PC-3 (cell line): ENCODE results near the gene TMEM202. TPM values are rescaled to one million over a fixed set of nuclear protein-coding genes. Genes with fewer than 3 reads are reported as not detected.

Source experiments
- ATAC-seq: fragments of 200-7000 bp; cut with Tn5 transposase; 2 replicates; pipeline ENCODE4 v1.9.1; 2020; ENCODE audit warnings: mild to moderate bottlenecking, moderate library complexity
- BruUV-seq: library from RNA; stranded (reverse); fragments of 400-500 nt; replicated peaks from 2 replicates; lab custom pipeline; 2021; lab: Mats Ljungman, UMichigan
- CTCF ChIA-PET: fragments of 300-600 bp; sonication (Branson Sonifier 250); formaldehyde crosslinking; loops from one replicate; lab custom pipeline; 2022; ENCODE audit warnings: antibody characterized with exemption; lab: Charles Lee
- POLR2A ChIA-PET: fragments of 300-600 bp; sonication (Branson Sonifier 250); formaldehyde crosslinking; loops from one replicate; lab custom pipeline; 2022; ENCODE audit warnings: antibody characterized with exemption; ENCODE audit not compliant: unreplicated experiment; lab: Charles Lee
- DNase-seq: peaks from one replicate; pipeline ENCODE4 v3.0.0-alpha.2; 2015
- H2AFZ ChIP-seq: fragments of 300-600 bp; sonication (generic); 2 replicates; pipeline ENCODE4 v1.6.0; 2016; ENCODE audit warnings: antibody characterized with exemption, low read length
- H3F3A ChIP-seq: fragments of 300-600 bp; sonication (generic); one replicate; pipeline ENCODE4 v1.6.0; 2017; ENCODE audit warnings: antibody characterized with exemption, low read length, control low read depth, mild to moderate bottlenecking; ENCODE audit not compliant: unreplicated experiment
- H3K27ac ChIP-seq: fragments of 300-600 bp; sonication (generic); 2 replicates; pipeline ENCODE4 v1.5.1; 2016; ENCODE audit warnings: mild to moderate bottlenecking, low read length
- H3K27me3 ChIP-seq: fragments of 300-600 bp; sonication (generic); 2 replicates; pipeline ENCODE4 v1.6.1; 2016; ENCODE audit warnings: low read length, mixed read lengths
- H3K36me3 ChIP-seq: fragments of 300-600 bp; sonication (generic); 2 replicates; pipeline ENCODE4 v1.6.1; 2016; ENCODE audit warnings: low read depth, mixed run types, low read length, mixed read lengths
- H3K4me1 ChIP-seq: fragments of 300-600 bp; sonication (generic); 2 replicates; pipeline ENCODE4 v1.5.1; 2016; ENCODE audit warnings: low read length; ENCODE audit not compliant: insufficient read depth
- H3K4me2 ChIP-seq: fragments of 300-600 bp; sonication (generic); 2 replicates; pipeline ENCODE4 v1.6.0; 2016; ENCODE audit warnings: low read length
- H3K4me3 ChIP-seq: fragments of 300-600 bp; sonication (generic); 2 replicates; pipeline ENCODE4 v1.5.1; 2016; ENCODE audit warnings: mild to moderate bottlenecking, low read length, mixed read lengths
- H3K79me2 ChIP-seq: fragments of 300-600 bp; sonication (generic); 2 replicates; pipeline ENCODE4 v1.6.1; 2017; ENCODE audit warnings: low read length, mixed read lengths
- H3K9ac ChIP-seq: fragments of 300-600 bp; sonication (generic); 2 replicates; pipeline ENCODE4 v1.6.0; 2016; ENCODE audit warnings: mild to moderate bottlenecking, low read length
- H3K9me2 ChIP-seq: fragments of 300-600 bp; sonication (generic); replicated peaks from 2 replicates; pipeline ENCODE4 v1.6.1; 2016; ENCODE audit warnings: mixed run types, low read length, mixed read lengths
- H3K9me3 ChIP-seq: fragments of 300-600 bp; sonication (generic); 2 replicates; pipeline ENCODE4 v1.6.1; 2016; ENCODE audit warnings: low read length, mixed read lengths
- H4K20me1 ChIP-seq: fragments of 300-600 bp; sonication (generic); 2 replicates; pipeline ENCODE4 v1.6.1; 2016; ENCODE audit warnings: low read length, mixed read lengths
- CTCF ChIP-seq: fragments of 300-600 bp; sonication (generic); conservative IDR thresholded peaks from 2 replicates; pipeline ENCODE4 v1.5.1; 2017; ENCODE audit warnings: antibody characterized with exemption, low read depth, mild to moderate bottlenecking, low read length
- EZH2 ChIP-seq: fragments of 300-600 bp; sonication (generic); IDR thresholded peaks from one replicate; pipeline ENCODE4 v1.6.1; 2017; ENCODE audit warnings: antibody characterized with exemption, mild to moderate bottlenecking, low read length; ENCODE audit not compliant: unreplicated experiment
- EZH2phosphoT487 ChIP-seq: fragments of 300-600 bp; sonication (generic); IDR thresholded peaks from 2 replicates; pipeline ENCODE4 v1.6.1; 2018; ENCODE audit warnings: mild to moderate bottlenecking, antibody characterized with exemption, low read length, borderline replicate concordance
- intact Hi-C: fragments of 100-400 bp; cut with micrococcal nuclease; formaldehyde crosslinking; loops from 2 replicates; pipeline ENCODE4 v1.9.0; 2023
- total RNA-seq: library from RNA; depleted of rRNA; stranded (reverse); fragments of >200 nt; gene quantifications from 2 replicates; pipeline ENCODE4 v1.2.3, GENCODE V29; 2014

TMEM202 gene
- total RNA-seq, 1 experiment from 2014 or later, result not detected

- intact Hi-C loops, result no loop called here
- H3K9me3 ChIP-seq, result no peaks in the 10 kb centered on the region
- H2AFZ ChIP-seq, result no peak overlapping the region
- H3K79me2 ChIP-seq, result no peaks in the 10 kb centered on the region
- no peak overlapping the region for H3K4me2 ChIP-seq
- no TSS peak for BruUV-seq
- no peaks in the 10 kb centered on the region for H3K4me1 ChIP-seq
- no peak for ATAC-seq
- H3K27ac ChIP-seq, result no peak overlapping the region
- DNase-seq, result no peak
- no peaks in the 10 kb centered on the region for H4K20me1 ChIP-seq
- no peaks in the 10 kb centered on the region for H3K27me3 ChIP-seq
- H3K9ac ChIP-seq, result no peak overlapping the region
- TF ChIP-seq EZH2phosphoT487, result no peak
- TF ChIP-seq CTCF, result no peak
- no peak for TF ChIP-seq EZH2
- no peaks in the 10 kb centered on the region for H3F3A ChIP-seq
- POLR2A ChIA-PET, result no interaction called here
- CTCF ChIA-PET, result no interaction called here
- no peaks in the 10 kb centered on the region for H3K36me3 ChIP-seq
- no peak overlapping the region for H3K4me3 ChIP-seq
- H3K9me2 ChIP-seq, result no peaks in the 10 kb centered on the region
These were observed 23.4 kb downstream of the TMEM202 start for GRCh38 chr15:72421484-72421883.

- intact Hi-C loops, result no loop called here
- CTCF ChIA-PET, result no interaction called here
- Histone ChIP-seq H3K79me2 (no peaks in the 10 kb centered on the region), H3K4me3 (no peak overlapping the region), H3K9me2 (no peaks in the 10 kb centered on the region), H3K4me1 (no peaks in the 10 kb centered on the region), H3K4me2 (no peak overlapping the region), H2AFZ (no peak overlapping the region), H3K9me3 (no peaks in the 10 kb centered on the region), H3K36me3 (no peaks in the 10 kb centered on the region), H3K27me3 (no peaks in the 10 kb centered on the region), H4K20me1 (no peaks in the 10 kb centered on the region), H3F3A (no peaks in the 10 kb centered on the region), H3K9ac (no peak overlapping the region), H3K27ac (no peak overlapping the region)
- no peak for DNase-seq
- POLR2A ChIA-PET, result interaction anchor here (0.6 kb wide), 1 partner anchor 32 kb away, joined by 3 read pairs; no protein-coding TSS in a partner anchor
- TF ChIP-seq EZH2phosphoT487 (no peak), CTCF (no peak), EZH2 (no peak)
- ATAC-seq, result no peak
- BruUV-seq, result no TSS peak
These were observed 25.2 kb downstream of the TMEM202 start for GRCh38 chr15:72423256-72423655.

GRCh38 chr15:72426753-72427152 is 28.6 kb downstream of the TMEM202 start:
- ChIA-PET POLR2A (no interaction called here), CTCF (no interaction called here)
- no peak for TF ChIP-seq EZH2
- no peak for TF ChIP-seq CTCF
- no peak for TF ChIP-seq EZH2phosphoT487
- Histone ChIP-seq H3K79me2 (no peaks in the 10 kb centered on the region), H2AFZ (no peak overlapping the region), H3K4me2 (no peak overlapping the region), H3K27me3 (no peaks in the 10 kb centered on the region), H4K20me1 (no peaks in the 10 kb centered on the region), H3K4me3 (no peak overlapping the region), H3K9me2 (no peaks in the 10 kb centered on the region), H3K36me3 (no peaks in the 10 kb centered on the region), H3K4me1 (no peaks in the 10 kb centered on the region), H3K9me3 (no peaks in the 10 kb centered on the region), H3K27ac (no peak overlapping the region), H3F3A (no peaks in the 10 kb centered on the region), H3K9ac (no peak overlapping the region)
- ATAC-seq (no peak), DNase-seq (no peak)
- no TSS peak for BruUV-seq
- intact Hi-C loops, result no loop called here
